SIG-M5 treated with dmso at 0.1 percent for 504 hours (cell line): ENCODE measurements around the gene ZFP30.
"Not testable (repeated sequence)": the region's sequence is repeated elsewhere in the genome, so short reads cannot be mapped to it uniquely, and the experiment has no call there.

Source experiments
- DNase-seq: peaks from one replicate; lab custom pipeline; 2025; ENCODE audit not compliant: unreplicated experiment; lab: John Stamatoyannopoulos, UW

Gene ZFP30

DNA sequence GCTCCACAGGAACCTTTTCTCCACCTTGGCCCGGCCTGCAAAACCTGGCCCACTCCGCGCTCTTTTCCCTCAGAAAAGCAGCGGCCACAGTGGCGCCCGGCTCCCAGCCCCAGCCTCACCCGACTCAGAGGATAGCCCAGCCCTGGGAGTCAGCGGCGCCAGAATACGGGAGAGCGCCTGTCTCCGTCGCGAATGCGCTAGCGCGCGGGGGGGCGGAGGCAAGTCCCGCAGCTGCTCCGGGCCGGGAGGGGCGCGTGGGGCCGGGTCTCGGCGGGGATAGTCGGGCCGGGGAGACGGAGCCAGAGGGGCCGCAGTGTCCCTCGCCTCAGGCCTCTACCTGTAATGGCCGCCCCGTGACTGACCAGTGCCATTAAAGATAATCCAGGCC is at the start of gene ZFP30:
Gene ZFP30, minus strand, starts transcription at position 165 of the 388 bp plus-strand sequence. CDS start 7,643 bp downstream, outside the sequence.
- DNase-seq, result no peak

- no peak for DNase-seq
Measured at GRCh38 chr19:37699057-37699456, 43.8 kb upstream of the ZFP30 start.

GRCh38 chr19:37698216-37698615 is 43.0 kb upstream of the ZFP30 start:
- no peak for DNase-seq

- no peak for DNase-seq
Measured at GRCh38 chr19:37695144-37695899, 40.1 kb upstream of the ZFP30 start.

DNA sequence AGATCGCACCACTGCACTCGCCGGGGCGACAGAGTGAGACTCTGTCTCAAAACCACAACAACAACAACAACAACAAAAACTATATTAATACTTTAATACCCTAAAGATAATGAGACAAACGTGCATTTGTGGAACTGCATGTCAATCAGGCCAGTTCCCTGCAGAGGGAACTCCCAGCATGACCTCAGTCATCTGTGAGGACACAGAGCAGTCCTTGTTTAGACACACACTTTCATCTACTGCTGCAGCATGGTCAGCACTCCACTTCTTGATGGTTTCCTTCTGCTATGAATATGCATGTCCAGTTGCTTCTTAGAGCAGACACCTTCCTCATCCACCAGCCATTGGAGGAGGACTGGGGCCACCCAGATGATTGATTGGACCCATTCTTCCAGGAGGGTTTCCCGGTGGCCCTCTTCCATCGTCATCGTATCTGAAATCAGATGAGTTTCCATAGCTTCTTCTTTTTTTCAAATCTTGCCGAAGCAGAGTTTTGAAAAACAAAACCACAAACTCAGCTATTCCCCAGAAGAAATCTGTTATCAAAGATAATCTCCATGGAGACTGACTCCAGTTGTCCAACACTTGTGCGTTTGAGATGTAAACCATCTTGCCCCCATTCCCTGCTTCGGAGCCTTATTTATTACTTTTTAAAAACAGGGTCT is 37.8 kb upstream of the ZFP30 start:
- DNase-seq, result no peak

DNA sequence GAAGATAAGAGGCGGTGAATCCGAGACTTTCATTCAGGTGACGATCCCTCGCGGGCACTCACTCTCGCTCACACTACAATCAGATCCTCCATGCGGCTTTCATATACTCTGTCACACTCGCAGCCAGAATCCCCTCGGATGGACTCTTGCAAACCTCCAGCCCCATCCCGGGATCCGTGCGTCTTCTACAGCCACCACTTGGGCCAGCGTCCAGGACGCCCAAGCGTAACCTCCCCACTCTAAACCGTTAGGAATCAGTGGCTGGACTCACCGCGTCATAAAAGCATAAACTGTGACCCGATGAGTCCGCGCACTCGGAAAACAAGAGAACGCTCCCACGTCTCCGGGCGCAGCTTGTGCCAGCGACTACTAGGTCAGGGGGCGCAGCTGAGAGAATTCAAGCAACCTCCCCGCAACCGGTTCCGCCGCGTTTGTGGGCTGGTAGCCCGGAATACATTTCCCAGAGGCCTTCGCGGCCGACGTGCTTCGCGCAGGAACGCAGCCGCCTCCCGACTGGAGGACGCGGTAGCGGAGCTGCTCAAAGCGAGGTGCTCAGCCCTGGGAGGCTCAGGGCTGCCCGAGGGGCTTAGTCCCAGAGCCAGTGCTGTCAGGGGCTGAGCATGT is 36.7 kb upstream of the ZFP30 start:
- DNase-seq, result no peak

DNA sequence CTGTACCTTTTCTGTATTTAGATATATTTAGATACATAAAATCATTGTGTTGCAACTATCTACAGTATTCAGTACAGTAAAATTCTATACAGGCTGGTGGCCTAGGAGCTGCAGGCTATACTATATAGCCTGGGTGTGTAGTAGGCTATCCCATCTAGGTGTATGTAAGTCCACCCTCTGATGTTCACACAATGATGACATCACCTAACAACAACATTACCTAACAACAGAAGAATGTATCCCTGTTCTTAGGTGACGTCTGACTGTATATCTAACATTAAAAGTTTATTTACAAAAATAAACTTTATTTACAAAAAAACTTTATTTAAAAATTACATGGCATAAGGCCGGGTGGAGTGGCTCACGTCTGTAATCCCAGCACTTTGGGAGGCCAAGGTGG is 28.3 kb upstream of the ZFP30 start:
- DNase-seq, result no peak

GRCh38 chr19:37669450-37669914 is 14.2 kb upstream of the ZFP30 start:
- no peak for DNase-seq

DNA sequence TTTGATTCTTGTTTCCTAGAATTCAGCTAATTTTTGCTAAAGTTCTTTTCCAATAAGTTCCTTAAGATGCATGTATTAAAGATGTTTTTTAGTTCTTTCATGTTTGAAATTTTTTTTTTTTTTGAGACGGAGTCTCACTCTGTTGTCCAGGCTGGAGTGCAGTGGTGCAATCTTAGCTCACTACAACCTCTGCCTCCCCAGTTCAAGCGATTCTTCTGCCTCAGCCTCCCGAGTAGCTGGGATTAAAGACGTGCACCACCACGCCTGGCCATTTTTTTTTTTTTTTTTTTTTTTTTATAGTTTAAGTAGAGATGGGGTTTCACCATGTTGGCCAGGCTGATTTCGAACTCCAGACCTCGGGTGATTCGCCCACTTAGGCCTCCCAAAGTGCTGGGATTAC is 1.9 kb upstream of the ZFP30 start:
- not testable (repeated sequence) for DNase-seq

GRCh38 chr19:37655689-37656371 is 565 bp upstream of the ZFP30 start:
- no peak for DNase-seq

DNA sequence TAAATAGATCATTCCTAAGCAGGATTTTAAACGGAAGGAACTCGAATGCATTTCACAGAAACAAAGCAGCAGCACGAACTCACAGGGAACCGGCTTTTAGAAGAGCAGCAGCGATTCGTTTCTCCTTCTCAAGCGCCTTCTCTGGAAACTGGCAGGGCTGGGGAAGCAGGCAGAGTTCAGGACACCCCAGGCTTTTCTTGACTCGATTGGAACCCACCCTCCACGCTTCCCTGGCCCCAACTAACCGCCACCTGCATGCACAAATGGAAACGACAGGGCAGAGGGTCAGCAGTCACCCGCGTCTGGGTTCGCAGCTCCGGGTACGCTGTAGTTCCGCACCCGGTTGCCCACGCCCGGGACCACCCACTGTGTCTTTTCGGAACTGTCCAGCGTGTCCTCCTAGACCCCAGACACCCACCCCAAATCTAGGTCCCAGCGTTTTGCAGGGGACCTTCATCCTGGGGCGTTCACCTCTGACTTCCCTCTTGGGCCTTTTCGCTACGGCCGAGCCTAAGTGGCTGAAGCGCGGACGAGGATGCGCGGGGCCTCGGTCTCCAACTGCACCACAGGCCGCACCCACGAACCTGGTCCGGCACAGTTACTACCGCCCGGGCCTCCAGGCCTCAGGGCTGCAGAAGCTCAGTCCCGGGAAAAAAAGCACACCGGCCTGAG is 500 bp downstream of the ZFP30 start:
- no peak for DNase-seq

GRCh38 chr19:37654118-37654517 is 1.1 kb downstream of the ZFP30 start:
- DNase-seq, result no peak

DNA sequence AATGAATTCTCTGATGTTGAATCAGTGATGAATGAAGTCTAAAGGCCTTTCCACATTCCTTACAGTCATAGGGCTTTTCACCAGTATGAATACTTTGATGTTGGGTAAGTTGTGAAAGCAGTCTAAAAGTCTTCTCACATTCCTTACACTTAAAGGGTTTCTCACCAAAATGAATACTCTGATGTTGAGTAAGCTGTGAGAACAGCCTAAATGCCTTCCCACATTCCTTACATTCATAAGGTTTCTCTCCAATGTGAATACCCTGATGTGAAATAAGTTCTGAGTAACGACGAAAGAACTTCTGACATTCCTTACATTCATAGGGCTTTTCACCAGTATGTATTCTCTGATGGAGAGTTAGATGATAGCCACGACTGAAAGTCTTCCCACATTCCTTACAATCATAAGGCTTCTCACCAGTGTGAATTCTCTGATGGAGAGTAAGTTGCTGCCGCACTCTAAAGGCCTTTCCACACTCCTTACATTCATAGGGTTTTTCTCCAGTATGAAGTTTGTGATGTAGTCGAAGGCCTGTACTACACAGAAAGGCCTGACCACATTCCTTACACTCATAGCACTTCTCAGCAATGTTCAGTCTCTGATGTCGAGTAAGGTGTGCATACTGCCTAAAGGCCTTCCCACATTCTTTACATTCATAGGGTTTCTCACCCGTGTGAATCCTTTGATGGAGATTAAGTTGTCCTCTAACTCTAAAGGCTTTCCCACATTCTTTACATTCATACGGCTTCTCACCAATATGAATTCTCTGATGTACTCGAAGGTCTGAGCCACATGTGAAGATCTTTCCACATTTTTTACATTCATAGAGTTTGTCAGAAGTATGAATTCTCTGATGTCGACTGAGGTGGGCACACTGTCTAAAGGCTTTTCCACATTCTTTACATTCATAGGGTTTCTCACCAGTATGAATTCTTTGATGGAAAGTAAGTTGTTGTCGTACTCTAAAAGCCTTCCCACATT is 19.9 kb downstream of the ZFP30 start:
- no peak for DNase-seq

DNA sequence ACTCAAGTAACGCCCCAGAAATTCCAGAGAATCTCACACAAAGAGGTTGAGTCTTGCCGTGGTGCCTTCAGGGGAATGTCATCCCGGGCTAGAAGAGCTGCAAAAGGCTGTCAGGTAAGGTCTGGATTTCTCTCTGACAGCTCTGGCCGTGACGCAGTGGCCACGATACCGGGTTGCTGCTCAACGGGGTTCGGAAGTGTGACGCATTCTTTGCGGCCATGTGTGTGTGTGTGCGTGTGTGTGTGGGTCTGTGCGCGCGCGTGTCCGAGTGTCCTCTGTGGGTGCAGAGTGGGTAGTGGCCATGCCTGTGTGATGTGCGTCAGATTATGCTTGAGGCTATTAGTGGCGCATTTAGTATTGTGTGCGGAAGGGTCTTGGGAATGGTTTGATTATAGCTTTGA is 60.3 kb downstream of the ZFP30 start:
- DNase-seq, result no peak

DNA sequence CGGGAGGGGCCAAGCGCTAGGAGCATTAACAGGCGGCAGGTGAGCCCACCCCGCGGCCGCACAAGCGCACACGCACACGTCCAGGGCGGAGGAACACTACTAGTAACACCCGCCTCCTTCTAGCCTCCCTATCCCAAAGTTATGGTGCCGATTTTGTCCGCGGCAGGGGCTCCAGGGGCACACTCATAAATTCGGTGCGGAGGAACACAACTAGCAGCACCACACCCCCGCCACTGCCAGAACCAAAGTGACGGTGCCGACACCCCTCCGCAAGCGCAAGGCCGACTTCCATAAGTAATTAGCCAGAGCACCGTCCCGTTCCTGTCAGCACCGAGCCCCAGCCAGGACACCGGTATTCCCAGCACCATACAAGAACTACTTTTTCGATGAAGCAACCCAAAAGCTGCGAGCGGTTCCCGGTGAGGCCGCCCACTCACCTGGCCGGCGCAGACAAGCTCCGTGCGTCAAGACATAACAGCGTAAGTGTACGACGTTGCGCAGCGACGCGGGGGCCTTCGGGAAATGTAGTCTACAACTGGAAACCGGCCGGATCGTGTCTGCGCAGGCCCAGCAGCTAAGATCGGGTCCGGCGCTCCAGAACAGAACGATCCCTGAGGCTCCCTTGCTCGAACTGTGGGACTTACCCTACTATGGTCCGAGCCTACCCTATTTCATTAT is 60.8 kb downstream of the ZFP30 start, which contains the start of the genes ZNF540 and ZNF571:
Gene ZNF540, plus strand, starts transcription at position 573 of the 678 bp plus-strand sequence. CDS start 3,572 bp downstream, outside the sequence.
Gene ZNF571, minus strand, starts transcription at position 489 of the 678 bp plus-strand sequence. CDS start 8,116 bp downstream, outside the sequence.
- DNase-seq, result peak; percentile 86

- no peak for DNase-seq
Measured at GRCh38 chr19:37593996-37594303, 61.3 kb downstream of the ZFP30 start.

DNA sequence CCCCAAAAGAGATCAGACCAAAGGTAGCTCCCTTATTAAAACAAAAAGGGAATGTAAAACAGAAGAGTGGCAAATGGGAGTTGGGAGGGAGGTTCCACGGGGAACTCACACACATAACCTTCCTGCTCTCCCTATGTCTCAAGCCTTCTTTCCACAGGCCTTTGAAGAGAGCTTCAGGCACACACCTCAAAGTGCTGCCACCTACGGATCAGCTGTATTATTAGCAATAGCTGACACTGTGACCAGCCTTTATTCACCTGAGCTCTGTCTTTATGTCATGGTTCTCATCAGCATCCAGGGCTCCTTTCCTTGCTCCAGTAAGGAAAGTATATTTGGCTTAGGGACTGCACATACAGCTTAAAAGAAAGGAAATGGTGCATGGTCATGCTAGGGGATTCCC is 71.9 kb downstream of the ZFP30 start:
- no peak for DNase-seq

DNA sequence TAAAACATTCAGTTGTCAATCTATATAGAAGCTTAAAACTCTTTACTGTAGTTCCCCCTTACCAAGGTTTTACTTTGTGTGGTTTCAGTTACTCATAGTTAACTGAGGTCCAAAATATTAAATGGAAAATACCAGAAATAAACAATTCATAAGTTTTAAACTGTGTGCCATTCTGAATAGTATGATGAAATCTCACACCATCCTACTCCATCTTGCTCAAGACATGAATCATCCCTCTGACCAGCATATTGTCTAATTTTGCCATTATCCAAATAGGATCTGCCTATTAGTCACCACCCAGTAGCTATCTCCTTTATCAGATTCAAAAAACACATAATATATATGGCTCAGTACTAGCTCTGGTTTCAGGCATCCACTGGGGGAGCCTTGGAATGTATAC is 83.1 kb downstream of the ZFP30 start:
- DNase-seq, result peak; percentile 1

DNA sequence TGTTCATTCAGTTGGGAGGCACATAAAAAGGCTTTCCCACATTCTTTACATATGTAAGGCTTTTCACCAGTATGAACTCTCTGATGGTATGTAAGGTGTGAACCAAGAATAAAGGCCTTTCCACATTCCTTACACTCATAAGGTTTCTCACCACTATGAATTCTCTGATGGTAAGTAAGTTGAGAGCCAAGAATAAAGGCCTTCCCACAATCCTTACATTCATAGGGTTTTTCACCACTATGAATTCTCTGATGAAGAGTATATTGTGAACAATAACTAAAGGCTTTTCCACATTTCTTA is 89.9 kb downstream of the ZFP30 start:
- DNase-seq, result no peak
